C4-2B (cell line): ENCODE results near the gene MEP1A.
"Not testable (repeated sequence)": the region's sequence is repeated elsewhere in the genome, so short reads cannot be mapped to it uniquely, and the experiment has no call there.

ENCODE experiments used
- ZFX ChIP-seq: fragments of 450-650 bp; IDR thresholded peaks from 2 replicates; pipeline ENCODE4 v1.6.1; 2017
- TF ChIP-seq, protein P1 (sequence below): fragments of 450-650 bp; conservative IDR thresholded peaks from 2 replicates; pipeline ENCODE4 v1.5.1; 2017; ENCODE audit warnings: mild to moderate bottlenecking

DNA sequence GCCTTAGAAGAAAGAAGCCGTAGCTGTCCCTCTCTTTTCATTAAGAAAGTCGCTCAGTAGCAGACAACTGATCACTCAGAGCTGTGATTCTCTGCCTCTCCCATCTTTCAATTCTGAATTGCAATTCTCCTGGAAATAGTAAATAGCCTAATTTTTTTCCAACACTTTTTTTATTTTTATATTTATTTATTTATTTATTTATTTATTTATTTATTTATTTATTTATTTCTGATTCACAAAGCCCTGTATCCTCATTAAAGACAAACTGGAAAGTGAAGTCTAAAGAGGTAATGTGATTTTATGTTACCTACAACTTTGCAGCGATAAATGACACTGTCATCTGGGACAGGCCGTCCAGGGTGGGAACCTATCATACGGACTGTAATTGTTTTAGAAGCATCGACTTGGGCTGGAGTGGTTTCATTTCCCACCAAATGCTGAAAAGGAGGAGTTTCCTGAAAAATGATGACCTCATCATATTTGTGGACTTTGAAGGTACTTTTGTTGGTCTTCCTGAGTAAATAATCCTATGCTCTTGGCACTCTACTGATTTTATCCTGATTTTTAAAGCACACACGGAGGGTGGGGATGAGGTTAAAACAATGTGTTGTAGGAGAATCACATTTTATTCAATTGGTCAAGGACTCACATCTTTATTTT is 41.2 kb downstream of the MEP1A start:
- TF ChIP-seq, protein P1, sequence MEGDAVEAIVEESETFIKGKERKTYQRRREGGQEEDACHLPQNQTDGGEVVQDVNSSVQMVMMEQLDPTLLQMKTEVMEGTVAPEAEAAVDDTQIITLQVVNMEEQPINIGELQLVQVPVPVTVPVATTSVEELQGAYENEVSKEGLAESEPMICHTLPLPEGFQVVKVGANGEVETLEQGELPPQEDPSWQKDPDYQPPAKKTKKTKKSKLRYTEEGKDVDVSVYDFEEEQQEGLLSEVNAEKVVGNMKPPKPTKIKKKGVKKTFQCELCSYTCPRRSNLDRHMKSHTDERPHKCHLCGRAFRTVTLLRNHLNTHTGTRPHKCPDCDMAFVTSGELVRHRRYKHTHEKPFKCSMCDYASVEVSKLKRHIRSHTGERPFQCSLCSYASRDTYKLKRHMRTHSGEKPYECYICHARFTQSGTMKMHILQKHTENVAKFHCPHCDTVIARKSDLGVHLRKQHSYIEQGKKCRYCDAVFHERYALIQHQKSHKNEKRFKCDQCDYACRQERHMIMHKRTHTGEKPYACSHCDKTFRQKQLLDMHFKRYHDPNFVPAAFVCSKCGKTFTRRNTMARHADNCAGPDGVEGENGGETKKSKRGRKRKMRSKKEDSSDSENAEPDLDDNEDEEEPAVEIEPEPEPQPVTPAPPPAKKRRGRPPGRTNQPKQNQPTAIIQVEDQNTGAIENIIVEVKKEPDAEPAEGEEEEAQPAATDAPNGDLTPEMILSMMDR = not testable (repeated sequence)
- not testable (repeated sequence) for TF ChIP-seq ZFX
